Measurements from ENCODE around the gene OOSP2.

OOSP2 gene

GRCh38 chr11:60040109-60040508, at the start of gene OOSP2:
Gene OOSP2, plus strand, starts transcription at chr11:60040409. Its CDS starts 51 bp downstream, at chr11:60040460.
- no peak within 1 kb of the TSS for H3K4me3 ChIP-seq (ENCODE audit: low read depth, low read length)
- no peak for DNase-seq (ENCODE audit: low read depth)
- TF ChIP-seq CTCF (IDR thresholded peaks at IDR 0.05; ENCODE audit: control insufficient read depth, extremely low read depth, insufficient read depth): no peak

GRCh38 chr11:59990421-59990820, 49.8 kb upstream of the OOSP2 start:
- TF ChIP-seq CTCF (IDR thresholded peaks at IDR 0.05; ENCODE audit: control insufficient read depth, extremely low read depth, insufficient read depth): no peak
- DNase-seq (ENCODE audit: low read depth): no peak
- H3K4me3 ChIP-seq (ENCODE audit: low read depth, low read length): no peak overlapping the region

GRCh38 chr11:59992425-59992824, 47.8 kb upstream of the OOSP2 start:
- TF ChIP-seq CTCF (IDR thresholded peaks at IDR 0.05; ENCODE audit: control insufficient read depth, extremely low read depth, insufficient read depth): no peak
- H3K4me3 ChIP-seq (ENCODE audit: low read depth, low read length): no peak overlapping the region
- no peak for DNase-seq (ENCODE audit: low read depth)

GRCh38 chr11:59997800-59998199, 42.4 kb upstream of the OOSP2 start:
- TF ChIP-seq CTCF (IDR thresholded peaks at IDR 0.05; ENCODE audit: control insufficient read depth, extremely low read depth, insufficient read depth): no peak
- H3K4me3 ChIP-seq (ENCODE audit: low read depth, low read length): no peak overlapping the region

GRCh38 chr11:59999691-60000090, 40.5 kb upstream of the OOSP2 start:
- DNase-seq (ENCODE audit: low read depth): no peak
- TF ChIP-seq CTCF (IDR thresholded peaks at IDR 0.05; ENCODE audit: control insufficient read depth, extremely low read depth, insufficient read depth): no peak
- H3K4me3 ChIP-seq (ENCODE audit: low read depth, low read length): no peak overlapping the region

More at GRCh38 chr11:59997800-59998199, 42.4 kb upstream of the OOSP2 start:
- no peak for DNase-seq (ENCODE audit: low read depth)

- TF ChIP-seq CTCF (IDR thresholded peaks at IDR 0.05; ENCODE audit: control insufficient read depth, extremely low read depth, insufficient read depth): no peak
- DNase-seq (ENCODE audit: low read depth): no peak
- H3K4me3 ChIP-seq (ENCODE audit: low read depth, low read length): no peak overlapping the region
Measured at GRCh38 chr11:60003729-60004128, 36.5 kb upstream of the OOSP2 start.

GRCh38 chr11:60005360-60005759, 34.8 kb upstream of the OOSP2 start:
- DNase-seq (ENCODE audit: low read depth): no peak
- TF ChIP-seq CTCF (IDR thresholded peaks at IDR 0.05; ENCODE audit: control insufficient read depth, extremely low read depth, insufficient read depth): no peak
- H3K4me3 ChIP-seq (ENCODE audit: low read depth, low read length): no peak overlapping the region
